K562 (cell line): ENCODE measurements around the gene GGA3. TPM values are rescaled to one million over a fixed set of nuclear protein-coding genes. Genes with fewer than 3 reads are reported as not detected.

Source experiments
- ATAC-seq: fragments of 200-7000 bp; cut with Tn5 transposase; 3 replicates; pipeline ENCODE4 v1.9.1; 2020; ENCODE audit warnings: moderate library complexity
- BruUV-seq: library from RNA; stranded (reverse); fragments of 400-500 nt; replicated peaks from 2 replicates; lab custom pipeline; 2021; lab: Mats Ljungman, UMichigan
- CTCF ChIA-PET: fragments of 300-600 bp; formaldehyde crosslinking; extraction: SDS; loops from one replicate; lab custom pipeline; 2021; ENCODE audit warnings: low intra/inter-chr PET ratio; lab: Yijun Ruan, JAX
- POLR2A ChIA-PET: fragments of 300-600, 350-650 bp; sonication (Branson Sonifier 250); formaldehyde crosslinking; extraction: SDS; loops from one replicate; lab custom pipeline; 2021; ENCODE audit warnings: antibody characterized with exemption, inconsistent platforms; lab: Yijun Ruan, JAX
- DNase-seq, 4 experiments: peaks; one replicate each; pipeline versions ENCODE4 v3.0.0 to v3.0.0-alpha.2; 2011 to 2018; ENCODE audit warnings: low spot score in 3 of 4, mixed read lengths in 3 of 4; ENCODE audit errors: extremely low read depth in 1 of 4
- FAIRE-seq: peaks from 2 replicates; lab custom pipeline; 2011; peaks lifted over from hg19 to GRCh38; lab: Jason Lieb, UNC
- H2AFZ ChIP-seq: 2 replicates; pipeline ENCODE4 v1.6.0; 2011; ENCODE audit warnings: low read depth, low read length, control low read depth, inconsistent platforms
- H3K27ac ChIP-seq: fragments of 200-600 bp; 3 replicates; pipeline ENCODE4 v1.8.0; 2011; ENCODE audit warnings: low read depth, mild to moderate bottlenecking, control low read depth, inconsistent platforms, low read length, moderate library complexity, mixed read lengths; ENCODE audit errors: extremely low read depth
- H3K27me3 ChIP-seq, 2 experiments: fragments of 300-600 bp in 1 of 2; 2 replicates in 1 of 2; 3 replicates in 1 of 2; pipeline versions ENCODE4 v1.6.0 to v1.8.0; 2011; ENCODE audit warnings: inconsistent platforms in 2 of 2, low read length in 2 of 2, mild to moderate bottlenecking in 1 of 2, mixed read lengths in 1 of 2, moderate library complexity in 1 of 2; ENCODE audit not compliant: control insufficient read depth in 2 of 2, insufficient read depth in 2 of 2
- H3K36me3 ChIP-seq: fragments of 300-600 bp; 3 replicates; pipeline ENCODE4 v1.8.0; 2011; ENCODE audit warnings: mild to moderate bottlenecking, low read length, inconsistent platforms; ENCODE audit not compliant: control insufficient read depth, insufficient read depth
- H3K4me1 ChIP-seq, 2 experiments: fragments of 200-600 bp in 1 of 2; replicated peaks in 1 of 2; 2 replicates in 1 of 2; 3 replicates in 1 of 2; pipeline versions ENCODE4 v1.5.1 to v1.8.0; 2011; ENCODE audit warnings: inconsistent platforms in 2 of 2, low read length in 2 of 2, mild to moderate bottlenecking in 1 of 2, mixed read lengths in 1 of 2, moderate library complexity in 1 of 2; ENCODE audit not compliant: control insufficient read depth in 2 of 2, insufficient read depth in 2 of 2
- H3K4me2 ChIP-seq: 2 replicates; pipeline ENCODE4 v1.6.1; 2011; ENCODE audit warnings: low read length, control low read depth, inconsistent platforms, mixed read lengths; ENCODE audit not compliant: insufficient read depth
- H3K4me3 ChIP-seq: fragments of 200-600 bp; sonication (generic), shearing (Covaris generic); 2 replicates; pipeline ENCODE4 v1.5.1; 2016; ENCODE audit warnings: control low read depth, inconsistent platforms
- H3K79me2 ChIP-seq: fragments of 200-600 bp; 3 replicates; pipeline ENCODE4 v1.8.0; 2011; ENCODE audit warnings: low read length, inconsistent platforms; ENCODE audit not compliant: control insufficient read depth, insufficient read depth
- H3K9ac ChIP-seq, 2 experiments: 2 replicates each; pipeline versions ENCODE4 v1.6.0 to v1.6.1; 2011; ENCODE audit warnings: low read depth in 2 of 2, low read length in 2 of 2, control low read depth in 1 of 2, inconsistent platforms in 1 of 2, mild to moderate bottlenecking in 1 of 2, mixed read lengths in 1 of 2; ENCODE audit not compliant: insufficient read depth in 1 of 2
- H3K9me1 ChIP-seq: one replicate; pipeline ENCODE4 v1.6.0; 2011; ENCODE audit warnings: inconsistent platforms, mild to moderate bottlenecking, low read length, moderate library complexity; ENCODE audit not compliant: control insufficient read depth, insufficient read depth
- H3K9me3 ChIP-seq: replicated peaks from 2 replicates; pipeline ENCODE4 v1.5.1; 2011; ENCODE audit warnings: low read depth, low read length, inconsistent platforms; ENCODE audit not compliant: control insufficient read depth, insufficient read depth
- H4K20me1 ChIP-seq: replicated peaks from 2 replicates; pipeline ENCODE4 v1.6.1; 2011; ENCODE audit warnings: low read length, inconsistent platforms, mixed read lengths; ENCODE audit not compliant: control insufficient read depth, insufficient read depth
- BACH1 ChIP-seq: fragments of 200-800 bp; sonication (Bioruptor generic); IDR thresholded peaks from 2 replicates; pipeline ENCODE4 v1.6.1; 2016; ENCODE audit warnings: missing genetic modification characterization, missing compliant biosample characterization
- HDAC2 ChIP-seq: fragments of 450-650 bp; IDR thresholded peaks from 2 replicates; pipeline ENCODE4 v1.6.1; 2016; ENCODE audit warnings: mild to moderate bottlenecking
- KDM1A ChIP-seq, 2 experiments: fragments of 450-650 bp; IDR thresholded peaks; 2 replicates each; pipeline ENCODE4 v1.6.1; 2016; ENCODE audit warnings: mild to moderate bottlenecking in 2 of 2
- MEF2D ChIP-seq: conservative IDR thresholded peaks from 2 replicates; pipeline ENCODE4 v1.6.1; 2016; ENCODE audit warnings: low read depth, missing genetic modification characterization, missing compliant biosample characterization
- REST ChIP-seq, 2 experiments: fragments of 450-650 bp; formaldehyde crosslinking in 1 of 2; IDR thresholded peaks; 2 replicates each; pipeline versions ENCODE4 v1.4.0 to v1.6.1; 2014 to 2020; ENCODE audit warnings: mild to moderate bottlenecking in 2 of 2, borderline replicate concordance in 1 of 2, low read depth in 1 of 2
- TGIF2 ChIP-seq: sonication (generic); formaldehyde crosslinking; IDR thresholded peaks from 2 replicates; pipeline ENCODE4 v1.8.1; 2022; ENCODE audit warnings: mild to moderate bottlenecking, missing genetic modification reagents, moderate library complexity
- ZHX1 ChIP-seq: fragments of 150-350 bp; conservative IDR thresholded peaks from 2 replicates; pipeline ENCODE4 v1.6.1; 2014; ENCODE audit warnings: low read length
- WGBS: fragments of 100-300 bp; shearing (Covaris generic); methylation state at CpG from one replicate; pipeline ENCODE4 v1.1.6; 2016; ENCODE audit warnings: low coverage, mixed read lengths; ENCODE audit not compliant: insufficient coverage; ENCODE audit errors: missing lambda C conversion rate; 5-methylcytosine and 5-hydroxymethylcytosine counted together
- in situ Hi-C: fragments of 300-500 bp; cut with MboI; formaldehyde crosslinking; loops from 4 replicates; pipeline ENCODE4 v1.15.0; 2018; ENCODE audit warnings: inconsistent platforms, mixed read lengths
- intact Hi-C: fragments of 100-400 bp; cut with micrococcal nuclease; formaldehyde crosslinking; loops from 2 replicates; pipeline ENCODE4 v1.14.2; 2022
- polyA plus RNA-seq, 8 experiments: library from polyadenylated mRNA; depleted of rRNA in 4 of 8; stranded (reverse) in 5 of 8; unstranded in 3 of 8; fragments of >200 nt; fragmentation: Nextera tagmentation in 2 of 8; fragmentation: Illumina TruSeq in 1 of 8; extraction: Ambion mirVana in 2 of 8; extraction: Trizol in 1 of 8; gene quantifications; 2 replicates each; pipeline versions ENCODE4 v1.2.1 to v1.2.3, GENCODE V29; 2011 to 2014; ENCODE audit warnings: inconsistent platforms in 1 of 8, missing spikeins in 1 of 8
- total RNA-seq, 7 experiments: library from RNA; depleted of rRNA in 6 of 7; stranded (reverse); fragments of >200 nt in 6 of 7; fragmentation: Illumina TruSeq in 2 of 7; extraction: Trizol in 2 of 7; gene quantifications; 2 replicates each; pipeline versions ENCODE4 v1.2.1 to v1.2.3, GENCODE V29; 2011 to 2021; ENCODE audit warnings: low replicate concordance in 1 of 7

Gene GGA3
- total and polyA plus RNA-seq, 9 of the 15 experiments (the other 6 are each of a cell fraction or from before 2014, with no cell fraction given) = 5.7 to 64.9 (median 25.4) TPM

GRCh38 chr17:75295201-75296158 lies 34.1 kb upstream of the GGA3 start:
- ChIA-PET CTCF (no interaction called here), POLR2A (interaction anchor here (1.4 kb wide), 1 partner anchor 31 kb away, joined by 3 read pairs; no protein-coding TSS in a partner anchor)
- Histone ChIP-seq H3K79me2 (no peaks in the 10 kb centered on the region), H3K4me3 (no peak overlapping the region), H3K9ac (no peak overlapping the region), H4K20me1 (no peaks in the 10 kb centered on the region), H3K4me2 (no peak overlapping the region; the same call in 1 of the 2 replicates), H3K27me3 (no peaks in the 10 kb centered on the region), H3K9me3 (no peaks in the 10 kb centered on the region), H2AFZ (peak overlapping the region; percentile 36), H3K27ac (peak overlapping the region; percentile 17; the same call in 1 of the 3 replicates), H3K4me1 (peaks cover 0 to 6% of the 10 kb centered on the region in 2 experiments; a peak in 2 of 5 replicates), H3K36me3 (no peaks in the 10 kb centered on the region), H3K9me1 (no peaks in the 10 kb centered on the region)
- DNase-seq = peak in 3 of 4 experiments; percentile 10 to 48 (median 47)
- in situ Hi-C loops (no loop called here), intact Hi-C loops (no loop called here)
- 50% methylated on average over 8 of the region's 8 CpGs for WGBS
- BruUV-seq = no TSS peak
- ATAC-seq = peak; percentile 85
- peak; percentile 80 for FAIRE-seq
- TF ChIP-seq KDM1A (IDR thresholded peaks at IDR 0.05) (peak; percentile 91 to 92), TGIF2 (CRISPR knock-in tag) (no peak), HDAC2 (peak; percentile 64; the same call in 1 of the 2 replicates), MEF2D (tag) (no peak), BACH1 (tag) (no peak), REST (IDR thresholded peaks at IDR 0.05; ENCODE audit: borderline replicate concordance) (no peak), REST (CRISPR knock-in tag; IDR thresholded peaks at IDR 0.05; ENCODE audit: low read depth) (no peak), ZHX1 (no peak)
